Trophoblast cell (in vitro differentiated cells and primary cell): ENCODE results near the gene ST6GALNAC3.

Source experiments
- DNase-seq, 2 donors: peaks; one replicate each; pipeline ENCODE4 v3.0.0-alpha.2; 2016
- H2AFZ ChIP-seq: 2 replicates; pipeline ENCODE4 v1.6.1; 2013; ENCODE audit warnings: low read length, moderate library complexity, mild to moderate bottlenecking; ENCODE audit not compliant: insufficient read depth, poor library complexity
- H2AK5ac ChIP-seq: 2 replicates; pipeline ENCODE4 v1.6.1; 2013; ENCODE audit warnings: mild to moderate bottlenecking, low read length
- H2BK120ac ChIP-seq: 2 replicates; pipeline ENCODE4 v1.6.1; 2013; ENCODE audit warnings: low read length, mild to moderate bottlenecking, moderate library complexity; ENCODE audit not compliant: insufficient read depth, poor library complexity
- H2BK12ac ChIP-seq: 2 replicates; pipeline ENCODE4 v1.6.1; 2013; ENCODE audit warnings: mild to moderate bottlenecking, low read length, moderate library complexity
- H2BK5ac ChIP-seq: 2 replicates; pipeline ENCODE4 v1.6.1; 2013; ENCODE audit warnings: low read length, low read depth, moderate library complexity, mild to moderate bottlenecking; ENCODE audit not compliant: poor library complexity
- H3K14ac ChIP-seq: 2 replicates; pipeline ENCODE4 v1.6.1; 2013; ENCODE audit warnings: mild to moderate bottlenecking, low read length
- H3K18ac ChIP-seq: 2 replicates; pipeline ENCODE4 v1.6.1; 2013; ENCODE audit warnings: mild to moderate bottlenecking, low read length
- H3K23ac ChIP-seq: 2 replicates; pipeline ENCODE4 v1.6.1; 2013; ENCODE audit warnings: low read length
- H3K27ac ChIP-seq: 2 replicates; pipeline ENCODE4 v1.5.1; 2013; ENCODE audit warnings: low read depth, mild to moderate bottlenecking, inconsistent platforms, low read length, moderate library complexity
- H3K27me3 ChIP-seq: 2 replicates; pipeline ENCODE4 v1.6.1; 2013; ENCODE audit warnings: inconsistent platforms, mild to moderate bottlenecking, low read length, moderate library complexity; ENCODE audit not compliant: insufficient read depth
- H3K36me3 ChIP-seq, 2 experiments: 1 replicate in 1 of 2; 2 replicates in 1 of 2; pipeline ENCODE4 v1.6.1; 2013; ENCODE audit warnings: low read length in 2 of 2, mild to moderate bottlenecking in 2 of 2, moderate library complexity in 1 of 2; ENCODE audit not compliant: insufficient read depth in 2 of 2, control insufficient read depth in 1 of 2
- H3K4ac ChIP-seq: 2 replicates; pipeline ENCODE4 v1.6.1; 2013; ENCODE audit warnings: low read depth, mild to moderate bottlenecking, low read length, moderate library complexity
- H3K4me1 ChIP-seq, 2 experiments: 1 replicate in 1 of 2; 2 replicates in 1 of 2; pipeline ENCODE4 v1.6.1; 2013; ENCODE audit warnings: low read length in 2 of 2, mild to moderate bottlenecking in 2 of 2, moderate library complexity in 1 of 2; ENCODE audit not compliant: insufficient read depth in 2 of 2, control insufficient read depth in 1 of 2
- H3K4me2 ChIP-seq: 2 replicates; pipeline ENCODE4 v1.6.1; 2013; ENCODE audit warnings: inconsistent platforms, mild to moderate bottlenecking, low read length, moderate library complexity
- H3K4me3 ChIP-seq: 2 replicates; pipeline ENCODE4 v1.5.1; 2013; ENCODE audit warnings: mild to moderate bottlenecking, low read depth, low read length, inconsistent platforms
- H3K79me1 ChIP-seq: one replicate; pipeline ENCODE4 v1.6.1; 2013; ENCODE audit warnings: low read length
- H3K79me2 ChIP-seq: 2 replicates; pipeline ENCODE4 v1.6.1; 2013; ENCODE audit warnings: low read length, mild to moderate bottlenecking; ENCODE audit not compliant: control insufficient read depth, insufficient read depth, poor library complexity
- H3K9ac ChIP-seq: 2 replicates; pipeline ENCODE4 v1.6.1; 2013; ENCODE audit warnings: mild to moderate bottlenecking, low read length
- H3K9me3 ChIP-seq: 2 replicates; pipeline ENCODE4 v1.6.1; 2013; ENCODE audit warnings: low read depth, mild to moderate bottlenecking, control low read depth, inconsistent platforms, low read length; ENCODE audit not compliant: insufficient read depth
- H4K12ac ChIP-seq: 2 replicates; pipeline ENCODE4 v1.6.1; 2013; ENCODE audit warnings: low read depth, mild to moderate bottlenecking, low read length, moderate library complexity
- H4K8ac ChIP-seq: 2 replicates; pipeline ENCODE4 v1.6.1; 2013; ENCODE audit warnings: low read depth, mild to moderate bottlenecking, low read length, moderate library complexity
- H4K91ac ChIP-seq: one replicate; pipeline ENCODE4 v1.6.1; 2013; ENCODE audit warnings: low read depth, mild to moderate bottlenecking, low read length, moderate library complexity
- WGBS: extraction: QIAGEN DNeasy Blood & Tissue Kit; methylation state at CpG from one replicate; pipeline ENCODE4 v1.1.7; 2013; ENCODE audit warnings: missing lambda C conversion rate; ENCODE audit not compliant: insufficient read length, insufficient coverage; ENCODE audit errors: extremely low coverage; 5-methylcytosine and 5-hydroxymethylcytosine counted together

ST6GALNAC3 gene

DNA sequence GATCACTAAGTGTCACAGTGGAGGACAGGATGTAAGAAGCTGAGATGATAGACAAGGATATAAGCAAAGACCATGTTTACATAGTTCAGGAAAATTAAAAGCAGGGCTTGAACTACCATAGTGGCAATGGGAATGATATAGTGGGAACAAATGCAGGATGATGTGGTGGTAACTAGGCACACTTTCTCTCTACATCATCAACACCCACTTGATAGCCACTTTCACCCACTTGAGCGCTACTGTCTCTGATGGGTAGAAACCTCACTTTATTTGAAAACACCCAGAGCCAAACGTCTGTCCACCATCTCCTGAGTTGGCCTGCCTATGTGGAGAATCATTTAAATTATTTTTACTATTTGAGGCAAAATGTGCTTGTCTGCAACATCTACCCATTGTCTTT, 487.7 kb downstream of the ST6GALNAC3 start:
- Histone ChIP-seq H3K14ac (no peak overlapping the region), H3K4ac (no peak overlapping the region), H3K4me1 (no peaks in the 10 kb centered on the region), H2BK120ac (no peak overlapping the region), H4K8ac (no peak overlapping the region), H3K27ac (no peak overlapping the region), H4K12ac (no peak overlapping the region), H3K23ac (no peak overlapping the region), H3K27me3 (no peaks in the 10 kb centered on the region), H3K4me3 (no peak overlapping the region), H2AFZ (no peak overlapping the region), H2BK12ac (no peak overlapping the region), H3K18ac (no peak overlapping the region), H4K91ac (no peak overlapping the region), H3K36me3 (no peaks in the 10 kb centered on the region), H3K79me2 (no peaks in the 10 kb centered on the region), H3K4me2 (no peak overlapping the region), H3K9ac (no peak overlapping the region), H3K9me3 (no peaks in the 10 kb centered on the region), H2AK5ac (no peak overlapping the region), H3K79me1 (no peaks in the 10 kb centered on the region), H2BK5ac (no peak overlapping the region)
- no CpG with 5 or more reads among the region's 2 CpGs for WGBS
- no peak for DNase-seq

DNA sequence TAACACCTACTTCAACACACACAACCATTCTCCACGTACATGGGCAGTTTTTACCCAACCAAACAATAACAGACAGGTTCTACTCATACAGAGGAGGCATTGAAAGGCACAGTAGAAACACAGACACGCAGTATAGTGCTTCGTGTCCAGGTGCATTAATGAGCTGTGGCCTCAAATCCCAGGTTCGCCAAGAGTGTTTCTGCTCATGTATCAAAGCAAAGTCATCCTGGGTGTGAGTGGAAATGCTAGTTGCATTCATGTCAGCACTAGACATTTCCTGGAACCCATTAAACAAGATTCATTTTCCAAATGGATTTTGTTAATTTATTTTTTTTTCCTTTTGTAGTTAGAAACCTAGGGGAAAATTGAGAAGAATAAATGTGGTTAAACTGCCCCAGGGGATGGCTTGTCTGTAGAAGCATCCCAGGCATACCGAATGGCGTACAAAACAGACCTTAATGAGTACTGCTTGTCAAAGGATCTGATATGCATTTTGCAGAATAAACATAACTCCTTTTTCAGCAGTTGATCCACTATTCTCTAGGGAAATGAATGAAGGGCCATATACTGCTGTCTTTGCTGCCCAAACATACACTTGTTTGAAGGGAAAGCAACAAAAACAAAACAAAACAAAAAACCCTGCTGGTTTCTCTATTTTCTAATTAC, 494.2 kb downstream of the ST6GALNAC3 start:
- Histone ChIP-seq H2AK5ac (no peak overlapping the region), H3K4me3 (no peak overlapping the region), H2AFZ (no peak overlapping the region), H3K27me3 (no peaks in the 10 kb centered on the region), H3K4me2 (no peak overlapping the region), H4K91ac (no peak overlapping the region), H3K27ac (no peak overlapping the region), H3K23ac (no peak overlapping the region), H3K18ac (no peak overlapping the region), H2BK5ac (no peak overlapping the region), H3K9ac (no peak overlapping the region), H3K4me1 (no peaks in the 10 kb centered on the region), H2BK120ac (no peak overlapping the region), H4K12ac (no peak overlapping the region), H4K8ac (no peak overlapping the region), H3K9me3 (no peaks in the 10 kb centered on the region), H3K79me1 (no peaks in the 10 kb centered on the region), H3K4ac (no peak overlapping the region), H3K36me3 (no peaks in the 10 kb centered on the region), H3K14ac (no peak overlapping the region), H3K79me2 (no peaks in the 10 kb centered on the region), H2BK12ac (no peak overlapping the region)
- WGBS: no CpG with 5 or more reads among the region's 6 CpGs
- DNase-seq: no peak

DNA sequence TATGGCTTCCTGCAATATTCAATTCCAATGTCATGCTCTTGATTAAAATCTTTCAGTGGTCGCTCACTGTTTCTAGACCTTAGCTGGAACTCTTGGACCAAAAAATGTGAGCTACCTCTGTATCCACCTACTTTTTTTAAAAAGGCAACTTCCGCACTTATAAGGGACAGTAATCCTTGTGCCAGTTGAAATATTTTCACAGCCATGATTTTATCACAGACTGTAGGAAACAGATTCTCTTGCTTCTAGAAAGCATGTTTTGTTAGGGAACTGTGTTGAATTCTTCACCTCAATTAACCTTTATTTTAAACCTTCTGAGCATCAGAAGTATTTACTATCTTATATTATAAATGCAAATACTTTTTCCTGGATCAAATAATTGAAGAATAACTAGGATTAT, 496.7 kb downstream of the ST6GALNAC3 start:
- Histone ChIP-seq H3K36me3 (no peaks in the 10 kb centered on the region), H3K4me3 (no peak overlapping the region), H3K18ac (no peak overlapping the region), H3K27ac (no peak overlapping the region), H3K4me1 (no peaks in the 10 kb centered on the region), H2BK5ac (no peak overlapping the region), H2AFZ (no peak overlapping the region), H3K23ac (no peak overlapping the region), H3K14ac (no peak overlapping the region), H2AK5ac (no peak overlapping the region), H4K91ac (no peak overlapping the region), H2BK120ac (no peak overlapping the region), H3K9me3 (no peaks in the 10 kb centered on the region), H3K4ac (no peak overlapping the region), H3K4me2 (no peak overlapping the region), H4K12ac (no peak overlapping the region), H3K9ac (no peak overlapping the region), H3K27me3 (no peaks in the 10 kb centered on the region), H3K79me1 (no peaks in the 10 kb centered on the region), H2BK12ac (no peak overlapping the region), H3K79me2 (no peaks in the 10 kb centered on the region), H4K8ac (no peak overlapping the region)
- no CpG with 5 or more reads among the region's 2 CpGs for WGBS
- DNase-seq: no peak

DNA sequence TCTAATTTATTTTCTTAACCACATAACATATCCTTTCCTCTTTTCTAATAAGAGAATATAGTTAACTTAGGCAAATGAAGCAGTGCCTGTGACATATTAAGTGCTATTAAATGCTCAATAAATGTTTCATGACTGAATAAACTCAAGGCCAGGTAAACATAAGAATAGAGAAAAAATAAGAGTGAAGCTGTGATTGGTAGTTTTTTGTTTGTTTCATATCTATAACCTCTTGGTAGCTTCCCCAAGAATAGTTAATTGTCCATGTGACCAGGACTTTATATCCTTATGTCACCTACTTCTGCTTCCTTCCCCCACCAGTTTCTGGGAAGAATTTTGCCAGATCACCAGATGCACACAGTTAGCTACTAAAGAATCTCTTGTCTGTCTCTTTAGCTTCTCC, 497.7 kb downstream of the ST6GALNAC3 start:
- no peak overlapping the region for H3K14ac ChIP-seq
- no peaks in the 10 kb centered on the region for H3K27me3 ChIP-seq
- no peaks in the 10 kb centered on the region for H3K36me3 ChIP-seq
- H4K91ac ChIP-seq: no peak overlapping the region
- no peak overlapping the region for H2AFZ ChIP-seq
- no peak for DNase-seq
- H3K9ac ChIP-seq: no peak overlapping the region
- H4K12ac ChIP-seq: no peak overlapping the region
- no peaks in the 10 kb centered on the region for H3K9me3 ChIP-seq
- H2BK5ac ChIP-seq: no peak overlapping the region
- no peak overlapping the region for H3K4me3 ChIP-seq
- H2BK12ac ChIP-seq: no peak overlapping the region
- no peak overlapping the region for H2AK5ac ChIP-seq
- no peak overlapping the region for H2BK120ac ChIP-seq
- H4K8ac ChIP-seq: no peak overlapping the region
- no peak overlapping the region for H3K18ac ChIP-seq
- H3K23ac ChIP-seq: no peak overlapping the region
- H3K4ac ChIP-seq: no peak overlapping the region
- no peaks in the 10 kb centered on the region for H3K4me1 ChIP-seq
- no peak overlapping the region for H3K4me2 ChIP-seq
- no peaks in the 10 kb centered on the region for H3K79me2 ChIP-seq
- no peaks in the 10 kb centered on the region for H3K79me1 ChIP-seq
- H3K27ac ChIP-seq: no peak overlapping the region
